Measurements from ENCODE around the gene SCP2D1.
"Not testable (repeated sequence)": the region's sequence is repeated elsewhere in the genome, so short reads cannot be mapped to it uniquely, and the experiment has no call there.

The SCP2D1 gene

GRCh38 chr20:18813483-18813882 lies at the start of gene SCP2D1:
Gene SCP2D1 (plus strand): TSS chr20:18813783. CDS start chr20:18813816, 33 bp downstream.
- no peak for DNase-seq

GRCh38 chr20:18767676-18768075 lies 45.9 kb upstream of the SCP2D1 start:
- no peak for DNase-seq

- no peak for DNase-seq
Observed at GRCh38 chr20:18773566-18773965, 40.0 kb upstream of the SCP2D1 start.

- no peak for DNase-seq
Observed at GRCh38 chr20:18774207-18774606, 39.4 kb upstream of the SCP2D1 start.

GRCh38 chr20:18775633-18776032 lies 38.0 kb upstream of the SCP2D1 start:
- no peak for DNase-seq

- DNase-seq, result no peak
Observed at GRCh38 chr20:18778690-18779392, 34.7 kb upstream of the SCP2D1 start.

- DNase-seq, result no peak
Observed at GRCh38 chr20:18780385-18781130, 33.0 kb upstream of the SCP2D1 start.

- no peak for DNase-seq
Observed at GRCh38 chr20:18781509-18781908, 32.1 kb upstream of the SCP2D1 start.

GRCh38 chr20:18783385-18783959 lies 30.1 kb upstream of the SCP2D1 start:
- no peak for DNase-seq

- not testable (repeated sequence) for DNase-seq
Observed at GRCh38 chr20:18787046-18787445, 26.5 kb upstream of the SCP2D1 start.

- DNase-seq, result no peak
Observed at GRCh38 chr20:18788021-18788420, 25.6 kb upstream of the SCP2D1 start.

- no peak for DNase-seq
Observed at GRCh38 chr20:18790787-18791186, 22.8 kb upstream of the SCP2D1 start.

- peak; percentile 41 to 89 (median 81) for DNase-seq
Observed at GRCh38 chr20:18793625-18794427, 19.8 kb upstream of the SCP2D1 start.

- DNase-seq, result no peak
Observed at GRCh38 chr20:18794428-18794787, 19.2 kb upstream of the SCP2D1 start.

- no peak for DNase-seq
Observed at GRCh38 chr20:18795366-18795765, 18.2 kb upstream of the SCP2D1 start.

- DNase-seq, result no peak
Observed at GRCh38 chr20:18796282-18796833, 17.2 kb upstream of the SCP2D1 start.

GRCh38 chr20:18801516-18801915 lies 12.1 kb upstream of the SCP2D1 start:
- DNase-seq, result no peak

GRCh38 chr20:18802012-18802634 lies 11.5 kb upstream of the SCP2D1 start:
- no peak for DNase-seq

GRCh38 chr20:18805881-18806280 lies 7.7 kb upstream of the SCP2D1 start:
- no peak for DNase-seq

- DNase-seq, result no peak
Observed at GRCh38 chr20:18808712-18809111, 4.9 kb upstream of the SCP2D1 start.

GRCh38 chr20:18811186-18811585 lies 2.4 kb upstream of the SCP2D1 start:
- no peak for DNase-seq

GRCh38 chr20:18811904-18812303 lies 1.7 kb upstream of the SCP2D1 start:
- no peak for DNase-seq
